Spleen (tissue), 11 donors: Measurements from ENCODE around the gene RALY. TPM values are rescaled to one million over a fixed set of nuclear protein-coding genes. Genes with fewer than 3 reads are reported as not detected.
A peak's percentile ranks its signal among the peaks of the same experiment; 100 is the strongest.

Experiments used
- DNase-seq: peaks from one replicate; pipeline ENCODE4 v3.0.0-alpha.2; 2020
- H3K27ac ChIP-seq, 8 donors: fragments of 200-600 bp; sonication (generic) in 7 of 8; 1 replicate in 4 of 8; 2 replicates in 4 of 8; pipeline versions ENCODE4 v1.5.0 to v1.8.0; 2016 to 2021; ENCODE audit warnings: inconsistent platforms in 4 of 8, mild to moderate bottlenecking in 4 of 8, moderate library complexity in 1 of 8
- H3K27me3 ChIP-seq, 7 donors: fragments of 200-600 bp; sonication (generic) in 6 of 7; replicated peaks in 1 of 7; 1 replicate in 4 of 7; 2 replicates in 3 of 7; pipeline versions ENCODE4 v1.5.0 to v1.8.0; 2016 to 2021; ENCODE audit warnings: inconsistent platforms in 3 of 7, mild to moderate bottlenecking in 1 of 7
- H3K36me3 ChIP-seq, 6 donors: fragments of 200-600 bp; sonication (generic) in 5 of 6; 1 replicate in 4 of 6; 2 replicates in 2 of 6; pipeline versions ENCODE4 v1.5.0 to v1.8.0; 2016 to 2021; ENCODE audit warnings: inconsistent platforms in 2 of 6
- H3K4me1 ChIP-seq, 6 donors: fragments of 200-600 bp; sonication (generic) in 5 of 6; 1 replicate in 3 of 6; 2 replicates in 3 of 6; pipeline versions ENCODE4 v1.5.0 to v1.8.0; 2016 to 2021; ENCODE audit warnings: inconsistent platforms in 3 of 6
- H3K4me3 ChIP-seq, 8 donors: fragments of 200-600 bp; sonication (generic) in 7 of 8; 1 replicate in 4 of 8; 2 replicates in 4 of 8; pipeline versions ENCODE4 v1.5.0 to v1.8.0; 2016 to 2021; ENCODE audit warnings: inconsistent platforms in 4 of 8, mild to moderate bottlenecking in 4 of 8, moderate library complexity in 2 of 8
- H3K9me3 ChIP-seq, 8 donors: fragments of 200-600 bp; sonication (generic) in 7 of 8; 1 replicate in 4 of 8; 2 replicates in 4 of 8; pipeline versions ENCODE4 v1.5.0 to v1.8.0; 2016 to 2021; ENCODE audit warnings: inconsistent platforms in 4 of 8
- CTCF ChIP-seq, 11 experiments: fragments of 200-600 bp in 7 of 11; fragments of 450-650 bp in 4 of 11; sonication (generic) in 4 of 11; IDR thresholded peaks in 8 of 11; conservative IDR thresholded peaks in 3 of 11; 1 replicate in 7 of 11; 2 replicates in 4 of 11; pipeline versions ENCODE4 v1.4.0 to v1.8.0; 2016 to 2021; ENCODE audit warnings: antibody characterized with exemption in 11 of 11, inconsistent platforms in 4 of 11, mild to moderate bottlenecking in 1 of 11
- POLR2A ChIP-seq, 3 donors: fragments of 450-650 bp; IDR thresholded peaks; one replicate each; pipeline ENCODE4 v1.5.1; 2017; ENCODE audit warnings: antibody characterized with exemption in 3 of 3, mild to moderate bottlenecking in 1 of 3
- POLR2AphosphoS5 ChIP-seq, 3 donors: sonication (generic); formaldehyde crosslinking; IDR thresholded peaks; one replicate each; pipeline ENCODE4 v1.5.1; 2017; ENCODE audit warnings: antibody characterized with exemption in 3 of 3
- WGBS, 5 donors: extraction: QIAGEN DNeasy Blood & Tissue Kit in 3 of 5; methylation state at CpG; one replicate each; pipeline versions ENCODE4 v1.1.5 to v1.1.7; 2013 to 2018; 5-methylcytosine and 5-hydroxymethylcytosine counted together
- intact Hi-C: fragments of 100-400 bp; cut with DNase I; formaldehyde crosslinking; loops from one replicate; pipeline ENCODE4 v1.15.0; 2023; ENCODE audit warnings: low total_unique reads
- polyA plus RNA-seq, 3 donors: library from polyadenylated mRNA; stranded (reverse); fragments of 200-250 nt; gene quantifications; one replicate each; pipeline ENCODE4 v1.2.1, GENCODE V29; 2013
- total RNA-seq, 7 donors: library from RNA; depleted of rRNA in 3 of 7; stranded (reverse); fragments of >200 nt in 3 of 7; fragmentation: NEBNext Ultra II Directional in 4 of 7; extraction: Animal tissue kit (Norgen Biotek cat#: 25700) in 4 of 7; gene quantifications; one replicate each; pipeline versions ENCODE4 v1.1.0 to v1.2.1, GENCODE V29; 2016 to 2021
- donor health status: healthy with polysubstance abuse.
- donor health status: DM: no; HTN: no; CAD: no; lungs with moderate emphysema.
- donor health status: DM: no; HTN: no; CAD: no.
- donor health status: Bipolar disorder and iron deficiency.
- donor health status: healthy.
- donor health status: DM: no; HTN: no; CAD: no.
- donor health status: DM: yes; HTN: yes; CAD: no.

Gene RALY
- total and polyA plus RNA-seq, 10 donors, result 72.9 to 133 (median 99.7) TPM

DNA sequence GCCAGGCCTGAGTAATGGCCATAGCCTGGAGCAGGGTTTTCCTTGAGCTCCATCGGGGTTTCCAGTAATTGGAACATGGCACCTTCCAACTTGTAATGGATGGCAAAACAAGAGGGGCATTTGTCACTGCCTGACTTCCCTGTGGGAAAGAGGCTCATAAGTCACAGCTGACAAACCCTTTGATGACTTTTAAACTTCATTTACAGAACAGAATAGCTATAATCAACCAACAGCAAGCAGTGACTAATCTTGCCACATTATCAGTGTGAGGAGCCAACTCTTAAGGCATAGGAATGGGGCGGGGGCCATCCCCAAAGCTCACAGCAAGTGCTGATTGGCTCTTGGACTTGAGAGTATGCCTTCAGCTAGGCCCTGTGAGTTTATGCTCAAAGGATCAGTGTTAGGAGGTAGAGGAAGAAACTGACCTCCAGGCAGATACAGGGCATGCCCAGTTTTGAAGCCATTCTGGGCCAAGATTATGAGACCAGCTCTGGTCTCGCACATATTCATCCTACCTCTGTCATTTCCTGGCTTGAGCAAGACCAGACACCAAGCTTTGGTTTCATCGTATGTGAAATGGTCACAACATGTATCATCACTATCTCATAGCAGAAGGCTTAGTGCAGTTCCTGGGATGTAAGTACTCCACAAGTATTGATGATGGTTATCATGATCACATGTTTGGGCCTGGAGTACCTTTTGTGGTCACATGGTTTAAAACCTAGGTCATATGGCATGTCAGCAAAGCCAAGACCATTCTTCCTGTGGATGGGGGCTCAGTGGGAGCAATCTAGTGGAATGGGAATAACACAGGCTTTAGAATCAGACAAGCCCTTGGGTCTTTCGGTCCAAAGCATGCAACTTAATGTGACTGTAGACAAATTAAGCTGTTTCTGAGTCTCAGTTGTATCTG is 69.1 kb downstream of the RALY start:
- Histone ChIP-seq H3K36me3 (peaks cover 0 to 58% (median 2%) of the 10 kb centered on the region in 6 donors), H3K4me3 (no peak overlapping the region), H3K27ac (peak overlapping the region in 1 of 8 donors; percentile 17), H3K4me1 (peaks cover 3 to 57% (median 16%) of the 10 kb centered on the region in 6 donors), H3K27me3 (no peaks in the 10 kb centered on the region), H3K9me3 (no peaks in the 10 kb centered on the region)
- no peak for DNase-seq
- TF ChIP-seq POLR2AphosphoS5 (IDR thresholded peaks at IDR 0.05) (no peak), POLR2A (IDR thresholded peaks at IDR 0.05) (no peak), CTCF (IDR thresholded peaks at IDR 0.05 in 8 of 11, conservative IDR thresholded peaks at IDR 0.05 in 3 of 11) (no peak)
- 73 to 90% (median 82%) methylated on average over 5 of the region's 5 CpGs for WGBS, 5 donors
- intact Hi-C loops, result loop anchor here (10.0 kb wide), 1 partner anchor 78 kb away; no protein-coding TSS in a partner anchor

DNA sequence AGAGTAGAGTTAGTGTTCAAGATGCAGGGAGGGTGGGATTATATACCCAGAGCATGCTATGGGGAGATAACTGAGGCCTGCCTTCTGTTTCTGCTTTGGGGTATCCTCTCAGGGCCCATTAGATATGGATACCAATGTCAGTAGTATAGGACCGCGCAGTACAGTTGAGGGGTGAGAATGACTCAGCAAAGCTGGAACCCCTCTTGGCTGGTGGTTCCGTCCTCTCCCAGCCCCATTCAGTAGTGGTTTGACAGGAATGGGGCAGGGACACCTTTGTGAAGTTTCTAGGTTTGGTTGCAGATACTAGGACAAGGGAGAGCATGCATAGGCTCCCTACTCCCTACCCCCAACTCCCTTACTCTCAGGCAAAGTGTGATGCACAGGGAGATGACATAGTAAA is 70.6 kb downstream of the RALY start:
- Histone ChIP-seq H3K36me3 (peaks cover 0 to 54% (median 2%) of the 10 kb centered on the region in 6 donors), H3K4me3 (no peak overlapping the region), H3K4me1 (peaks cover 3 to 57% (median 11%) of the 10 kb centered on the region in 6 donors), H3K27me3 (no peaks in the 10 kb centered on the region), H3K27ac (no peak overlapping the region), H3K9me3 (no peaks in the 10 kb centered on the region)
- intact Hi-C loops, result loop anchor here (10.0 kb wide), 1 partner anchor 79 kb away; no protein-coding TSS in a partner anchor
- no peak for DNase-seq
- 95 to 100% (median 96%) methylated on average over 3 of the region's 3 CpGs for WGBS, 5 donors
- no peak for TF ChIP-seq POLR2A (IDR thresholded peaks at IDR 0.05)
- TF ChIP-seq CTCF (IDR thresholded peaks at IDR 0.05 in 8 of 11, conservative IDR thresholded peaks at IDR 0.05 in 3 of 11), result no peak
- TF ChIP-seq POLR2AphosphoS5 (IDR thresholded peaks at IDR 0.05), result no peak

GRCh38 chr20:34065260-34065659 is 71.5 kb downstream of the RALY start:
- Histone ChIP-seq H3K4me1 (peaks cover 9 to 58% (median 16%) of the 10 kb centered on the region in 6 donors), H3K27ac (no peak overlapping the region), H3K4me3 (no peak overlapping the region), H3K9me3 (no peaks in the 10 kb centered on the region), H3K27me3 (no peaks in the 10 kb centered on the region), H3K36me3 (peaks cover 0 to 46% (median 2%) of the 10 kb centered on the region in 6 donors)
- WGBS, 5 donors, result 81 to 92% (median 89%) methylated on average over 2 of the region's 2 CpGs
- no peak for DNase-seq
- TF ChIP-seq POLR2AphosphoS5 (IDR thresholded peaks at IDR 0.05) (no peak), CTCF (IDR thresholded peaks at IDR 0.05 in 8 of 11, conservative IDR thresholded peaks at IDR 0.05 in 3 of 11) (no peak), POLR2A (IDR thresholded peaks at IDR 0.05) (no peak)
- intact Hi-C loops, result loop anchor here (5.0 to 10.0 kb wide), 2 partner anchors 80 to 203 kb away; no protein-coding TSS in a partner anchor
